B cell (primary cell): ENCODE measurements around the gene TMEM109. TPM values are rescaled to one million over a fixed set of nuclear protein-coding genes. Genes with fewer than 3 reads are reported as not detected.

Experiments
- ATAC-seq: fragments of 200-7000 bp; cut with Tn5 transposase; one replicate; pipeline ENCODE4 v1.10.0; 2021; ENCODE audit warnings: low read depth, mild to moderate bottlenecking, moderate number of reproducible peaks, moderate library complexity
- CTCF ChIA-PET: fragments of 350-600 bp; sonication (Branson Sonifier 250); formaldehyde crosslinking; loops from one replicate; lab custom pipeline; 2021; ENCODE audit warnings: antibody characterized with exemption, inconsistent platforms; lab: Charles Lee
- POLR2A ChIA-PET: fragments of 350-600 bp; sonication (Branson Sonifier 250); formaldehyde crosslinking; loops from one replicate; lab custom pipeline; 2021; ENCODE audit warnings: antibody characterized with exemption; lab: Charles Lee
- DNase-seq: peaks from one replicate; pipeline ENCODE4 v3.0.0; 2013
- H2AFZ ChIP-seq: 2 replicates; pipeline ENCODE4 v1.6.1; 2012; ENCODE audit warnings: mild to moderate bottlenecking, low read depth, low read length; ENCODE audit not compliant: insufficient read depth, poor library complexity, severe bottlenecking
- H3K27ac ChIP-seq, 2 donors: 1 replicate in 1 of 2; 2 replicates in 1 of 2; pipeline ENCODE4 v1.5.1; 2012 to 2013; ENCODE audit warnings: low read length in 2 of 2, mild to moderate bottlenecking in 2 of 2, moderate library complexity in 1 of 2
- H3K27me3 ChIP-seq, 4 experiments: fragments of 200-600 bp in 1 of 4; sonication (generic) in 1 of 4; replicated peaks in 1 of 4; 1 replicate in 2 of 4; 2 replicates in 2 of 4; pipeline versions ENCODE4 v1.6.1 to v1.7.0; 2013 to 2016; ENCODE audit warnings: low read length in 3 of 4, mild to moderate bottlenecking in 2 of 4, mixed read lengths in 1 of 4, moderate library complexity in 1 of 4; ENCODE audit not compliant: insufficient read depth in 4 of 4, control insufficient read depth in 3 of 4; ENCODE audit errors: control extremely low read depth in 1 of 4
- H3K36me3 ChIP-seq, 2 experiments: replicated peaks in 1 of 2; 1 replicate in 1 of 2; 2 replicates in 1 of 2; pipeline versions ENCODE4 v1.6.1 to v1.7.1; 2013; ENCODE audit warnings: low read length in 1 of 2; ENCODE audit not compliant: insufficient read depth in 2 of 2, control insufficient read depth in 1 of 2; ENCODE audit errors: control extremely low read depth in 1 of 2, extremely low read depth in 1 of 2
- H3K4me1 ChIP-seq, 2 donors: fragments of 200-600 bp in 1 of 2; sonication (generic) in 1 of 2; 1 replicate in 1 of 2; 2 replicates in 1 of 2; pipeline versions ENCODE4 v1.5.1 to v1.6.1; 2013 to 2017; ENCODE audit warnings: low read length in 2 of 2; ENCODE audit not compliant: control insufficient read depth in 2 of 2, insufficient read depth in 2 of 2
- H3K4me2 ChIP-seq: replicated peaks from 2 replicates; pipeline ENCODE3; 2012; ENCODE audit warnings: mild to moderate bottlenecking, low read depth, low read length; ENCODE audit not compliant: poor library complexity, severe bottlenecking
- H3K4me3 ChIP-seq, 5 experiments: fragments of 200-600 bp in 1 of 5; sonication (generic) in 1 of 5; 1 replicate in 3 of 5; 2 replicates in 2 of 5; pipeline versions ENCODE4 v1.5.1 to v1.7.0; 2011 to 2016; ENCODE audit warnings: low read length in 4 of 5, mild to moderate bottlenecking in 4 of 5, low read depth in 2 of 5, control low read depth in 1 of 5, moderate library complexity in 1 of 5; ENCODE audit not compliant: insufficient read depth in 1 of 5; ENCODE audit errors: control extremely low read depth in 1 of 5, extremely low read depth in 1 of 5
- H3K79me2 ChIP-seq: fragments of 200-600 bp; sonication (generic); one replicate; pipeline ENCODE4 v1.6.0; 2016; ENCODE audit warnings: low read length; ENCODE audit not compliant: control insufficient read depth, insufficient read depth
- H3K9ac ChIP-seq: fragments of 200-600 bp; sonication (generic); 2 replicates; pipeline ENCODE4 v1.6.1; 2017; ENCODE audit warnings: mild to moderate bottlenecking, low read length, moderate library complexity
- H3K9me3 ChIP-seq, 3 donors: one replicate each; pipeline versions ENCODE4 v1.6.1 to v1.7.1; 2013; ENCODE audit warnings: low read length in 2 of 3; ENCODE audit not compliant: control insufficient read depth in 2 of 3, insufficient read depth in 1 of 3; ENCODE audit errors: control extremely low read depth in 1 of 3
- H4K20me1 ChIP-seq: 2 replicates; pipeline ENCODE4 v1.6.0; 2012; ENCODE audit warnings: mild to moderate bottlenecking, low read length; ENCODE audit not compliant: insufficient read depth, control insufficient read depth, poor library complexity, severe bottlenecking
- H3K27ac Mint-ChIP-seq: one replicate; pipeline ENCODE4 v1.8.0; 2021; ENCODE audit warnings: mixed read lengths
- H3K27me3 Mint-ChIP-seq: one replicate; pipeline ENCODE4 v1.8.0; 2021; ENCODE audit warnings: mixed read lengths
- H3K4me1 Mint-ChIP-seq: one replicate; pipeline ENCODE4 v1.8.0; 2021; ENCODE audit warnings: mixed read lengths
- H3K4me3 Mint-ChIP-seq: one replicate; pipeline ENCODE4 v1.8.0; 2021; ENCODE audit warnings: mixed read lengths
- H3K9me3 Mint-ChIP-seq: one replicate; pipeline ENCODE4 v1.8.0; 2022; ENCODE audit warnings: mixed read lengths; ENCODE audit not compliant: insufficient read depth
- CTCF ChIP-seq: fragments of 200-600 bp; IDR thresholded peaks from one replicate; pipeline ENCODE4 v1.8.0; 2022; ENCODE audit warnings: antibody characterized with exemption, mild to moderate bottlenecking
- EZH2 ChIP-seq: IDR thresholded peaks from 2 replicates; pipeline ENCODE4 v1.6.1; 2012; ENCODE audit warnings: borderline replicate concordance, low read depth, mild to moderate bottlenecking, moderate library complexity, low read length; ENCODE audit not compliant: insufficient read depth, poor library complexity, severe bottlenecking
- WGBS: methylation state at CpG from one replicate; pipeline ENCODE4 v1.1.5; 2013; ENCODE audit warnings: missing lambda C conversion rate; ENCODE audit not compliant: insufficient coverage; 5-methylcytosine and 5-hydroxymethylcytosine counted together
- intact Hi-C: fragments of 100-400 bp; cut with micrococcal nuclease; formaldehyde crosslinking; loops from one replicate; pipeline ENCODE4 v1.10.0; 2022
- polyA plus RNA-seq: library from polyadenylated mRNA; depleted of rRNA; stranded (reverse); fragments of >200 nt; gene quantifications from 2 replicates; pipeline ENCODE4 v1.2.3, GENCODE V29; 2012
- total RNA-seq, 2 donors: library from RNA; stranded (reverse); fragments of 120-200 nt in 1 of 2; gene quantifications; 1 replicate in 1 of 2; 2 replicates in 1 of 2; pipeline versions ENCODE4 v1.2.3 to v1.2.4, GENCODE V29; 2013 to 2022

TMEM109 gene
- total and polyA plus RNA-seq, 2 donors (not counting 1 experiment from before 2014, with no cell fraction given), result 32.0 to 99.4 TPM

GRCh38 chr11:60936467-60937143 lies 22.6 kb downstream of the TMEM109 start:
- Histone ChIP-seq H3K36me3 (peaks cover 0 to 36% of the 10 kb centered on the region in 2 experiments), H3K4me3 (no peak overlapping the region), H4K20me1 (peaks cover 16% of the 10 kb centered on the region), H3K9ac (no peak overlapping the region), H3K4me1 (peaks cover 17 to 29% of the 10 kb centered on the region in 2 donors), H3K79me2 (no peaks in the 10 kb centered on the region), H2AFZ (no peak overlapping the region), H3K4me2 (no peak overlapping the region), H3K9me3 (no peaks in the 10 kb centered on the region), H3K27me3 (no peaks in the 10 kb centered on the region), H3K27ac (no peak overlapping the region)
- ChIA-PET CTCF (interaction anchor here (5.7 kb wide), 1 partner anchor 22 kb away, joined by 55 read pairs; the partner anchor contains the start of gene TMEM109), POLR2A (interaction anchor here (11.4 kb wide), 1 partner anchor 20 kb away, joined by 96 read pairs; the partner anchor contains the start of gene TMEM109)
- no peak for TF ChIP-seq CTCF
- no peak for TF ChIP-seq EZH2
- Mint-ChIP-seq H3K4me3 (no peak overlapping the region), H3K27me3 (no peaks in the 10 kb centered on the region), H3K27ac (peak overlapping the region; percentile 60), H3K4me1 (peaks cover 33% of the 10 kb centered on the region), H3K9me3 (no peaks in the 10 kb centered on the region)
- intact Hi-C loops, result no loop called here
- DNase-seq, result no peak
- WGBS, result 92% methylated on average over 14 of the region's 18 CpGs
- ATAC-seq, result no peak

- Histone ChIP-seq H3K36me3 (peaks cover 0 to 42% of the 10 kb centered on the region in 2 experiments), H3K27ac (no peak overlapping the region), H3K4me1 (peaks cover 17 to 29% of the 10 kb centered on the region in 2 donors), H3K79me2 (no peaks in the 10 kb centered on the region), H3K4me3 (no peak overlapping the region), H4K20me1 (peaks cover 20% of the 10 kb centered on the region), H3K4me2 (no peak overlapping the region), H3K9ac (no peak overlapping the region), H3K9me3 (no peaks in the 10 kb centered on the region), H3K27me3 (no peaks in the 10 kb centered on the region), H2AFZ (no peak overlapping the region)
- H3K4me3 Mint-ChIP-seq, result no peak overlapping the region
- WGBS, result 95% methylated on average over 11 of the region's 12 CpGs
- no peak for DNase-seq
- ATAC-seq, result no peak
- H3K27ac Mint-ChIP-seq, result peak overlapping the region; percentile 60
- TF ChIP-seq CTCF (no peak), EZH2 (no peak)
- H3K27me3 Mint-ChIP-seq, result no peaks in the 10 kb centered on the region
- intact Hi-C loops, result no loop called here
- peaks cover 33% of the 10 kb centered on the region for H3K4me1 Mint-ChIP-seq
- H3K9me3 Mint-ChIP-seq, result no peaks in the 10 kb centered on the region
- ChIA-PET CTCF (no interaction called here), POLR2A (interaction anchor here (11.4 kb wide), 1 partner anchor 20 kb away, joined by 96 read pairs; the partner anchor contains the start of gene TMEM109)
These were observed 23.2 kb downstream of the TMEM109 start for GRCh38 chr11:60937144-60937527.
